ENCODE measurements around the gene TRAPPC12.
"Not testable (repeated sequence)": the region's sequence is repeated elsewhere in the genome, so short reads cannot be mapped to it uniquely, and the experiment has no call there.

Gene TRAPPC12

DNA sequence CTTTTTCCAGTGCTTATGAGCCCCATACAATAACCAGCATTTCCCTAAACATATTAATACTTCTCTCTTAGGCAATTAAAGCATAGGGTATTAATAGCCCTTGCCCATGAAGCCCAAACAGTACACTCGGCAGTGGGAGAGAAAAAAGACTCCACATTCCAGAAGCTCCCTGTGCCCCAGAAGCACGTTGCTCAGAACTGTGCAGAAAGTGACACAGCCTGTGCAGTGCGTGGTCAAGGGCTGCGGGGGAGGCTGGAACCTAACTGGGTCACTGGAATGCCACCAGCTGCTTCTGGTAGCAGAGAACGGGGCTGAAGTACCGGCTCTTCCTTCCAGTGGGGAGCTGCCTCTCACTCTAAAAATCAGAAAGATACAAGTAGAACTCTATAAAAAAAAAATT lies 34.6 kb upstream of the TRAPPC12 start:
- Histone ChIP-seq H3K4me3 (no peak overlapping the region), H3K27ac (no peak overlapping the region), H3K9me3 (peaks cover 8% of the 10 kb centered on the region; the same call in 1 of the 2 replicates), H3K36me3 (peaks cover 66% of the 10 kb centered on the region), H3K4me1 (peaks cover 19% of the 10 kb centered on the region), H4K20me1 (0 out of 2 replicates have a peak, but pooled peaks cover 5% of the 10 kb centered on the region), H3K9ac (no peak overlapping the region), H3K27me3 (no peaks in the 10 kb centered on the region), H3K4me2 (no peak overlapping the region)
- no peak for TF ChIP-seq Cebpa-rat (IDR thresholded peaks at IDR 0.05)

DNA sequence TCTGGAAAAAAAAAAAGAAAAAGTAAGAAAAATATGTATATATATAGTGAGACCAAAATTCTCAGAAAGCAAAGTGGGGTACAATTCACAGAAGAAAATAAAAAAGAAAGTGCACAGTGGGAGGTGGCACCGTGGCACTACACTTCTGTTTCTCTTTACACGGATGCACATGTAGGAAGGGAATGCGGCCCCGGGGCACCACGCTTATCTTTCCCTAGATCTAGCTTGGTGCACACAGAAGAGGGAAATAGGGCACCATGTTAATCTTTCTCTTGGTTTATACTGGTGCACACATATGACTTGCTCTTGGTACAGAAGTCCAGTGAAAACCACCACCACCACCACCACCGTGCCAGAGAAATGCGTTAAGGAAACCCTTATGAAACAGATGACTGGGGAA lies 33.9 kb upstream of the TRAPPC12 start:
- Histone ChIP-seq H4K20me1 (0 out of 2 replicates have a peak, but pooled peaks cover 5% of the 10 kb centered on the region), H3K4me2 (no peak overlapping the region), H3K9me3 (peaks cover 15% of the 10 kb centered on the region; the same call in 1 of the 2 replicates), H3K36me3 (peaks cover 69% of the 10 kb centered on the region), H3K4me3 (no peak overlapping the region), H3K4me1 (peaks cover 19% of the 10 kb centered on the region), H3K27me3 (no peaks in the 10 kb centered on the region), H3K27ac (no peak overlapping the region), H3K9ac (no peak overlapping the region)
- TF ChIP-seq Cebpa-rat (IDR thresholded peaks at IDR 0.05), result no peak

DNA sequence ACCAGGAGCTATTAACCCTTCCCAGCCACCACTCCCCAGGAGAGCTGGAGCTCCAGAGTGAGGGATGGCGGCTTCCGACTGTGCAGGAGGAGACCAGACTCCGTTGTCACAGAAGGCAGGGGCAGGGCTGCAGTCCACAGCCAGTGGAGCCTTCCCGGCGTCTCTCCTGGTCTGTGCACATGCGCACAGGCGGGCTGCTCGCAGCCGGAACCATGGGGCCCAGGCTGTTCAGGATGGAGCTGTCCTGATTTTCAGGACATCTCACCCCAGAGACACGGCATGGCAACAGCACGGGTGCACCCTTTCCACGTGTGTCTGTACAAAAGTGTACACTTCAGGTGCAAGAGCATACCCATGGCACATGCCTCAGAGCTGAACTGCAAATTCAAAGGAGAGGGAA lies 30.7 kb upstream of the TRAPPC12 start:
- H3K4me3 ChIP-seq, result no peak overlapping the region
- H3K9ac ChIP-seq, result no peak overlapping the region
- no peaks in the 10 kb centered on the region for H4K20me1 ChIP-seq
- peaks cover 86% of the 10 kb centered on the region for H3K36me3 ChIP-seq
- peaks cover 33% of the 10 kb centered on the region for H3K9me3 ChIP-seq
- H3K4me2 ChIP-seq, result 0 out of 2 replicates have a peak overlapping the region, but pooled peaks have one; percentile 33
- no peaks in the 10 kb centered on the region for H3K27me3 ChIP-seq
- H3K27ac ChIP-seq, result no peak overlapping the region
- TF ChIP-seq Cebpa-rat (IDR thresholded peaks at IDR 0.05), result no peak
- H3K4me1 ChIP-seq, result peaks cover 19% of the 10 kb centered on the region

GRCh38 chr2:3349211-3349693 lies 30.2 kb upstream of the TRAPPC12 start:
- TF ChIP-seq Cebpa-rat (IDR thresholded peaks at IDR 0.05), result no peak
- peaks cover 19% of the 10 kb centered on the region for H3K4me1 ChIP-seq
- H3K9me3 ChIP-seq, result peaks cover 33% of the 10 kb centered on the region
- H3K4me2 ChIP-seq, result no peak overlapping the region
- H3K9ac ChIP-seq, result no peak overlapping the region
- H3K36me3 ChIP-seq, result peaks cover 90% of the 10 kb centered on the region
- no peak overlapping the region for H3K27ac ChIP-seq
- no peaks in the 10 kb centered on the region for H4K20me1 ChIP-seq
- H3K27me3 ChIP-seq, result no peaks in the 10 kb centered on the region
- no peak overlapping the region for H3K4me3 ChIP-seq

DNA sequence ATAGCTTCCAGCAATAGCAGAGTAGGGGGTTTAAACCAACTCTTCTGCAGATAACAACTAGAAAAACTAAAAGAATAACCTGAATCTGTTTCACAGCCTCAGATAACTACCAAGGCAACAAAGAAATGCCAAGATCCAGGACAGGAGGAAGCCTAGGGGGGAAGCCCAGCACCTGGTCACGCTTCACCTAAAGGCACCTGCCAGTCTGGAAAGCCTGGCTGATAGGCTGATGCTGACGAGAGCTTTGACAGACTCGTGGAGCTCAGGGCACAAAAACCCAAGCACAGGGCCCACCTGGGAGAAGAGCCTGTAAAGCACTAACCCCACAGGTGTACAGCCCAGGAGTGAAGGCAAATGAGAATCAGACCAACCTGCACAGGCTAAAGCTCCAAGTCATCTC lies 24.5 kb upstream of the TRAPPC12 start:
- no peaks in the 10 kb centered on the region for H4K20me1 ChIP-seq
- no peak overlapping the region for H3K4me3 ChIP-seq
- no peak overlapping the region for H3K9ac ChIP-seq
- no peak for TF ChIP-seq Cebpa-rat (IDR thresholded peaks at IDR 0.05)
- no peak overlapping the region for H3K4me2 ChIP-seq
- peaks cover 24% of the 10 kb centered on the region for H3K4me1 ChIP-seq
- peaks cover 64% of the 10 kb centered on the region for H3K36me3 ChIP-seq
- H3K9me3 ChIP-seq, result peaks cover 25% of the 10 kb centered on the region
- H3K27me3 ChIP-seq, result no peaks in the 10 kb centered on the region
- H3K27ac ChIP-seq, result no peak overlapping the region

GRCh38 chr2:3355951-3356569 lies 23.4 kb upstream of the TRAPPC12 start:
- Histone ChIP-seq H3K4me3 (no peak overlapping the region), H3K4me1 (peaks cover 31% of the 10 kb centered on the region), H4K20me1 (no peaks in the 10 kb centered on the region), H3K4me2 (no peak overlapping the region), H3K9ac (no peak overlapping the region), H3K27ac (no peak overlapping the region), H3K36me3 (peaks cover 55% of the 10 kb centered on the region), H3K27me3 (no peaks in the 10 kb centered on the region), H3K9me3 (peaks cover 18% of the 10 kb centered on the region)
- no peak for TF ChIP-seq Cebpa-rat (IDR thresholded peaks at IDR 0.05)

GRCh38 chr2:3356799-3357198 lies 22.7 kb upstream of the TRAPPC12 start:
- Histone ChIP-seq H3K4me1 (peaks cover 38% of the 10 kb centered on the region), H3K27me3 (no peaks in the 10 kb centered on the region), H3K27ac (no peak overlapping the region), H3K36me3 (peaks cover 48% of the 10 kb centered on the region), H3K9me3 (peaks cover 11% of the 10 kb centered on the region), H4K20me1 (0 out of 2 replicates have a peak, but pooled peaks cover 4% of the 10 kb centered on the region), H3K4me2 (peak overlapping the region; percentile 61), H3K9ac (no peak overlapping the region), H3K4me3 (no peak overlapping the region)
- no peak for TF ChIP-seq Cebpa-rat (IDR thresholded peaks at IDR 0.05)

DNA sequence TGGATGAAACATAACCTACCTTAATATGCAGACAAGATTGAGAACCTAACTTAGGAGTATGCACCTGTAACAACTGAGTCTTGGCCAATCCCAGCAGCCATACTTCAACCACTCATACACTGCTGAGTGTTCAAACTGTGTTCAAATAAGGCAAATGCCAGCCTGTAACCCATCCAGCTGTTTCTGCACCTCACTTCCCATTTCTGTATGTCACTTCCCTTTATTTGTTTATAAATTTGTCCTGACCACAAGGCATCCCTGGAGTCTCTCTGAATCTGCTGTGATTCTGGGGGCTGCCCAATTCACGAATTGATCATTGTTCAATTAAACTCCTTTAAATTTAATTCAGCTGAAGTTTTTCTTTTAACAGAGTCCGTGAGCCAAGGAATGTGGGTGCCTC lies 22.0 kb upstream of the TRAPPC12 start:
- H3K27ac ChIP-seq, H3K9ac ChIP-seq: not testable (repeated sequence)
- peak overlapping the region; percentile 61 for H3K4me2 ChIP-seq

GRCh38 chr2:3357926-3358325 lies 21.6 kb upstream of the TRAPPC12 start:
- Histone ChIP-seq H3K9ac (no peak overlapping the region), H3K9me3 (no peaks in the 10 kb centered on the region), H3K27me3 (no peaks in the 10 kb centered on the region), H3K4me1 (peaks cover 50% of the 10 kb centered on the region), H3K36me3 (peaks cover 37% of the 10 kb centered on the region), H4K20me1 (peaks cover 9% of the 10 kb centered on the region), H3K27ac (no peak overlapping the region), H3K4me3 (no peak overlapping the region), H3K4me2 (peak overlapping the region; percentile 61)
- no peak for TF ChIP-seq Cebpa-rat (IDR thresholded peaks at IDR 0.05)

More for the DNA sequence above, 22.0 kb upstream of the TRAPPC12 start:
- H3K4me1 ChIP-seq, result peaks cover 45% of the 10 kb centered on the region
- H4K20me1 ChIP-seq, H3K4me3 ChIP-seq, H3K27me3 ChIP-seq, H3K9me3 ChIP-seq: not testable (repeated sequence)
- H3K36me3 ChIP-seq, result peaks cover 42% of the 10 kb centered on the region

DNA sequence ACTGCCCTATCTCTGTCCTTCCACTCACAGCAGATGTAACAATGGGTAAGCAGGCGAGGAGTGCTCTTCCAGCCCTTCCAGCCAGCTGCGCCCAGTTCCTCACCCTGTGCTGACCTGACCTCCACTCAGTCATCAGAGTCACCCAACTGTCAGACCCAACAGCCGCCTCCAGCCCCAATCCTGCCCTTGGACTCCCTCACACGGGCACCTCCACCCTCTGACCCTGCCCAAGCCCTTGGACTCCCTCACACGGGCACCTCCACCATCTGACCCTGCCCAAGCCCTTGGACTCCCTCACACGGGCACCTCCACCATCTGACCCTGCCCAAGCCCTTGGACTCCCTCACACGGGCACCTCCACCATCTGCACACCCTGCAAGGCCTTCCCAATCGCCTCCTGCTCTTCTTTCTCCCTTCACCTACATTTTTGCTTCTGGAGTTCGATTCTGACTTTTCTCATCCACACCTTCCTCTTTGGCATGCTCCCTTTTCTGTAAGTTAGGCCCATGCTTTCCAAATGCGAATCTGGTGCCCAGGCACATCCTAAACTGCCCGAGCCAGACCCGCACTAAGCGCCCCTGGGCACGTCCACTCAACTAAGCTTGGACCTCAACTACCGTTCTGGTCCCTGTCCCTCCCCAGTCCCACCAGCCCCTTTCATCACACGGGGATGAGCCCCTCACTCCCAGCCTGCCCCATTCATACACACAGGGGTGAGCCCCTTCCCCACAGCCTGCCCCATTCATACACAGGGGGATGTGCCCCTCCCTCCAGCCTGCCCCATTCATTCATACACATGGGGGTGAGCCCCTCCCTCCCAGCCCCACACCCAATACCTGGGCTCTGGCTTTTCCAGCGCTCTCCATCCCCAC lies 17.7 kb upstream of the TRAPPC12 start:
- H3K27me3 ChIP-seq, result no peaks in the 10 kb centered on the region
- H3K9me3 ChIP-seq, result no peaks in the 10 kb centered on the region
- H3K4me3 ChIP-seq, result no peak overlapping the region
- no peak overlapping the region for H3K9ac ChIP-seq
- TF ChIP-seq Cebpa-rat (IDR thresholded peaks at IDR 0.05), result no peak
- peaks cover 12% of the 10 kb centered on the region for H4K20me1 ChIP-seq
- peaks cover 4% of the 10 kb centered on the region; the same call in 1 of the 2 replicates for H3K36me3 ChIP-seq
- peak overlapping the region; percentile 73 for H3K4me2 ChIP-seq
- peaks cover 59% of the 10 kb centered on the region for H3K4me1 ChIP-seq
- peak overlapping the region; percentile 60; the same call in 1 of the 2 replicates for H3K27ac ChIP-seq
